ENCODE results near the gene USP47. TPM values are rescaled to one million over a fixed set of nuclear protein-coding genes. Genes with fewer than 3 reads are reported as not detected.

USP47 gene
- total RNA-seq, 1 donor from 2014 or later: 107 TPM

- peak; percentile 95 for DNase-seq (ENCODE audit: low read depth)
These were observed 156.5 kb downstream of the USP47 start for GRCh38 chr11:11998091-11998781.

- no peak for DNase-seq (ENCODE audit: low read depth)
These were observed 159.4 kb downstream of the USP47 start for GRCh38 chr11:12001186-12001585.

GRCh38 chr11:12003336-12003735 is 161.6 kb downstream of the USP47 start:
- no peak for DNase-seq (ENCODE audit: low read depth)

GRCh38 chr11:12003815-12004214 is 162.0 kb downstream of the USP47 start:
- DNase-seq (ENCODE audit: low read depth): no peak

GRCh38 chr11:12005061-12005460 is 163.3 kb downstream of the USP47 start:
- DNase-seq (ENCODE audit: low read depth): no peak

GRCh38 chr11:12005476-12005875 is 163.7 kb downstream of the USP47 start:
- peak; percentile 63 for DNase-seq (ENCODE audit: low read depth)

GRCh38 chr11:12006552-12007229 is 164.9 kb downstream of the USP47 start:
- DNase-seq (ENCODE audit: low read depth): no peak

- no peak for DNase-seq (ENCODE audit: low read depth)
These were observed 165.4 kb downstream of the USP47 start for GRCh38 chr11:12007230-12007593.

- DNase-seq (ENCODE audit: low read depth): no peak
These were observed 166.3 kb downstream of the USP47 start, which contains the start of gene DKK3 for GRCh38 chr11:12007769-12008737. TSS of gene DKK3 (minus strand) at chr11:12008626. CDS start at chr11:12008582, 44 bp downstream.

Other genes starting within 250 kb of the USP47 start
- gene GALNT18, start 220.0 kb upstream of the USP47 start, total RNA-seq: 15.6 and 18.4 TPM in 2 replicates
- 150 and 274 TPM in 2 replicates for gene DKK3, start 166.7 kb downstream of the USP47 start, total RNA-seq